HepG2 (cell line): ENCODE results near the gene LRRC3C. TPM values are rescaled to one million over a fixed set of nuclear protein-coding genes. Genes with fewer than 3 reads are reported as not detected.

Experiments
- BORCS8-MEF2B ChIP-seq: sonication (generic); formaldehyde crosslinking; IDR thresholded peaks from 2 replicates; pipeline ENCODE4 v1.8.0; 2022; ENCODE audit warnings: mild to moderate bottlenecking, missing genetic modification reagents
- FOXA1 ChIP-seq, 2 experiments: fragments of 450-650 bp in 1 of 2; sonication (generic) in 1 of 2; formaldehyde crosslinking in 1 of 2; IDR thresholded peaks; 2 replicates each; pipeline versions ENCODE4 v1.4.0 to v1.6.1; 2016 to 2020; ENCODE audit warnings: missing genetic modification reagents in 1 of 2
- HIVEP1 ChIP-seq: sonication (generic); formaldehyde crosslinking; IDR thresholded peaks from 2 replicates; pipeline ENCODE4 v1.4.0; 2020; ENCODE audit warnings: mild to moderate bottlenecking, missing genetic modification reagents
- IRF2 ChIP-seq: IDR thresholded peaks from 2 replicates; pipeline ENCODE4 v1.6.1; 2018; ENCODE audit warnings: missing genetic modification reagents, missing compliant biosample characterization
- KDM2A ChIP-seq: sonication (generic); formaldehyde crosslinking; IDR thresholded peaks from 2 replicates; pipeline ENCODE4 v1.4.0; 2020; ENCODE audit warnings: low read depth, missing genetic modification reagents, borderline replicate concordance
- MAFG ChIP-seq: sonication (generic); formaldehyde crosslinking; IDR thresholded peaks from 2 replicates; pipeline ENCODE4 v1.5.1; 2020; ENCODE audit warnings: mild to moderate bottlenecking, missing genetic modification reagents
- MXD1 ChIP-seq: sonication (generic); formaldehyde crosslinking; IDR thresholded peaks from 2 replicates; pipeline ENCODE4 v1.4.0; 2020; ENCODE audit warnings: mild to moderate bottlenecking, missing genetic modification reagents
- MYC ChIP-seq: sonication (generic); formaldehyde crosslinking; IDR thresholded peaks from 2 replicates; pipeline ENCODE4 v1.9.0; 2021; ENCODE audit warnings: missing genetic modification reagents, borderline replicate concordance
- NKX3-1 ChIP-seq: sonication (generic); formaldehyde crosslinking; IDR thresholded peaks from 2 replicates; pipeline ENCODE4 v1.5.0; 2020; ENCODE audit warnings: missing genetic modification reagents
- NR0B2 ChIP-seq: sonication (generic); formaldehyde crosslinking; IDR thresholded peaks from 2 replicates; pipeline ENCODE4 v1.4.0; 2020; ENCODE audit warnings: mild to moderate bottlenecking, missing genetic modification reagents
- PHF8 ChIP-seq: sonication (generic); formaldehyde crosslinking; IDR thresholded peaks from 2 replicates; pipeline ENCODE4 v1.5.0; 2020; ENCODE audit warnings: missing genetic modification reagents
- PTBP1 ChIP-seq: fragments of 200-400 bp; formaldehyde crosslinking; IDR thresholded peaks from 2 replicates; pipeline ENCODE4 v1.6.1; 2018; ENCODE audit warnings: low read length, low read depth; ENCODE audit not compliant: poor library complexity, severe bottlenecking
- SOX5 ChIP-seq: IDR thresholded peaks from 2 replicates; pipeline ENCODE4 v1.6.1; 2016; ENCODE audit warnings: borderline replicate concordance
- SP4 ChIP-seq: sonication (generic); formaldehyde crosslinking; IDR thresholded peaks from 2 replicates; pipeline ENCODE4 v1.8.1; 2023; ENCODE audit warnings: mild to moderate bottlenecking, missing genetic modification reagents
- SP5 ChIP-seq: IDR thresholded peaks from 2 replicates; pipeline ENCODE4 v1.6.1; 2016; ENCODE audit warnings: low read depth, borderline replicate concordance
- SRSF4 ChIP-seq: fragments of 200-400 bp; formaldehyde crosslinking; IDR thresholded peaks from one replicate; pipeline ENCODE4 v1.6.1; 2018; ENCODE audit warnings: mild to moderate bottlenecking, low read depth, low read length, moderate library complexity; ENCODE audit not compliant: poor library complexity, severe bottlenecking
- TARDBP ChIP-seq: sonication (generic); formaldehyde crosslinking; IDR thresholded peaks from 2 replicates; pipeline ENCODE4 v1.8.0; 2022; ENCODE audit warnings: mild to moderate bottlenecking, missing genetic modification reagents
- TBP ChIP-seq: sonication (generic); formaldehyde crosslinking; IDR thresholded peaks from 2 replicates; pipeline ENCODE4 v1.5.0; 2020; ENCODE audit warnings: missing genetic modification reagents
- TERF1 ChIP-seq: sonication (generic); formaldehyde crosslinking; IDR thresholded peaks from 2 replicates; pipeline ENCODE4 v1.8.0; 2022; ENCODE audit warnings: mild to moderate bottlenecking, missing genetic modification reagents, moderate library complexity
- ZBTB38 ChIP-seq: sonication (generic); formaldehyde crosslinking; IDR thresholded peaks from 2 replicates; pipeline ENCODE4 v1.5.1; 2020; ENCODE audit warnings: mild to moderate bottlenecking, missing genetic modification reagents
- ZNF225 ChIP-seq: sonication (generic); formaldehyde crosslinking; IDR thresholded peaks from 2 replicates; pipeline ENCODE4 v1.4.0; 2020; ENCODE audit warnings: mild to moderate bottlenecking, missing genetic modification reagents
- ZNF414 ChIP-seq: sonication (generic); formaldehyde crosslinking; IDR thresholded peaks from 2 replicates; pipeline ENCODE4 v1.5.0; 2020; ENCODE audit warnings: missing genetic modification reagents
- ZNF710 ChIP-seq: sonication (generic); formaldehyde crosslinking; IDR thresholded peaks from 2 replicates; pipeline ENCODE4 v1.5.0; 2020; ENCODE audit warnings: mild to moderate bottlenecking, missing genetic modification reagents, borderline replicate concordance
- ZNF850 ChIP-seq: sonication (generic); formaldehyde crosslinking; conservative IDR thresholded peaks from 2 replicates; pipeline ENCODE4 v1.9.0; 2021; ENCODE audit warnings: mild to moderate bottlenecking, missing genetic modification reagents
- ZNF891 ChIP-seq: sonication (generic); formaldehyde crosslinking; IDR thresholded peaks from 2 replicates; pipeline ENCODE4 v1.5.0; 2020; ENCODE audit warnings: mild to moderate bottlenecking, missing genetic modification reagents
- polyA plus RNA-seq, 8 experiments: library from polyadenylated mRNA; depleted of rRNA in 3 of 8; stranded (reverse) in 7 of 8; unstranded in 1 of 8; fragments of >200 nt; fragmentation: Illumina TruSeq in 4 of 8; extraction: Trizol in 4 of 8; gene quantifications; 2 replicates each; pipeline versions ENCODE4 v1.2.1 to v1.2.3, GENCODE V29; 2011 to 2016; ENCODE audit warnings: low read depth in 4 of 8, missing spikeins in 1 of 8, mixed read lengths in 1 of 8; ENCODE audit not compliant: insufficient read depth in 1 of 8
- total RNA-seq, 5 experiments: library from RNA; depleted of rRNA; stranded (reverse); fragments of >200 nt; fragmentation: Illumina TruSeq; extraction: Trizol; gene quantifications; 2 replicates each; pipeline ENCODE4 v1.2.3, GENCODE V29; 2016; ENCODE audit warnings: low read depth in 1 of 5

The LRRC3C gene
- total and polyA plus RNA-seq, 2 of the 13 experiments (the other 11 are each of a cell fraction or from before 2014, with no cell fraction given), result 0.17 TPM; not detected in 1

GRCh38 chr17:39953471-39953888 lies 25.9 kb downstream of the LRRC3C start (continued):
- TF ChIP-seq ZNF710 (0 out of 2 replicates have a peak, but pooled peaks have one; percentile 27), FOXA1 (IDR thresholded peaks at IDR 0.05) (no peak), FOXA1 (CRISPR knock-in tag; IDR thresholded peaks at IDR 0.05) (0 out of 2 replicates have a peak, but pooled peaks have one; percentile 16), PTBP1 (peak; percentile 37), MYC (CRISPR knock-in tag) (no peak), SOX5 (CRISPR knock-in tag) (0 out of 2 replicates have a peak, but pooled peaks have one; percentile 8), ZNF891 (CRISPR knock-in tag) (no peak), PHF8 (CRISPR knock-in tag) (peak; percentile 45; the same call in 1 of the 2 replicates), NR0B2 (peak; percentile 64; the same call in 1 of the 2 replicates), TBP (no peak), SP5 (CRISPR knock-in tag) (0 out of 2 replicates have a peak, but pooled peaks have one; percentile 6), NKX3-1 (CRISPR knock-in tag) (no peak), SP4 (CRISPR knock-in tag) (peak; percentile 49; the same call in 1 of the 2 replicates), ZBTB38 (CRISPR knock-in tag) (peak; percentile 76), ZNF850 (CRISPR knock-in tag) (no peak), ZNF414 (CRISPR knock-in tag) (0 out of 2 replicates have a peak, but pooled peaks have one; percentile 2), TARDBP (CRISPR knock-in tag) (no peak), MXD1 (CRISPR knock-in tag) (0 out of 2 replicates have a peak, but pooled peaks have one; percentile 48), IRF2 (CRISPR knock-in tag) (0 out of 2 replicates have a peak, but pooled peaks have one; percentile 6), SRSF4 (no peak), MAFG (CRISPR knock-in tag) (no peak), KDM2A (CRISPR knock-in tag) (peak; percentile 2; the same call in 1 of the 2 replicates), ZNF225 (CRISPR knock-in tag) (no peak), TERF1 (CRISPR knock-in tag) (no peak), HIVEP1 (CRISPR knock-in tag) (peak; percentile 76; the same call in 1 of the 2 replicates), BORCS8-MEF2B (CRISPR knock-in tag) (peak; percentile 5; the same call in 1 of the 2 replicates)
